Subcutaneous adipose tissue (tissue), 4 donors: ENCODE measurements around the gene FLT1. TPM values are rescaled to one million over a fixed set of nuclear protein-coding genes. Genes with fewer than 3 reads are reported as not detected.

Experiments
- total RNA-seq, 4 donors: library from RNA; depleted of rRNA; stranded (reverse); fragments of >200 nt; gene quantifications; one replicate each; pipeline ENCODE4 v1.1.0, GENCODE V29; 2016
- TF ChIP-seq, protein P1 (sequence below): fragments of 450-650 bp; IDR thresholded peaks from one replicate; pipeline ENCODE4 v1.5.1; 2016; ENCODE audit warnings: low read depth, mild to moderate bottlenecking, control low read depth, antibody characterized with exemption, moderate library complexity

FLT1 gene
- total RNA-seq, 4 donors from 2014 or later: 29.9 to 89.5 (median 69.6) TPM

DNA sequence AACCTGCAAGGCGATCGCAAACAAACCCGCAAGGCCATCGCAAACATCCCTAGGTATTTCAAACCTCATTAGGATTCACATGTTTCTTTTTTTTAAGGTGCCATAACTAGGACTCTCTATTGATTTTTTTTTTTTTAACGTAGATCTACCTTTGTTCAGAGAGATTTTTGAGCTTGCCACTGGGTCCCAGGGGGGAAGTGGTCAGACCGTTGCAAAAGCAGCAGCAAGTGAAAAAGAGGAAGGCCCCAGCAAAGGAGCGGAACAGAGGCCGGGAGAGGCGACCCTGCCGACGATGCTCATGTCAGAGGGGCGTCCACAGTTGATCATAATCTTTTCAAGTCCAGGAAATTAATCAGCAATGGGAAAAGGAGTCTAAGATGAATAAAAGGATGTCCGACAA, 32.7 kb upstream of the FLT1 start:
- TF ChIP-seq, protein P1, sequence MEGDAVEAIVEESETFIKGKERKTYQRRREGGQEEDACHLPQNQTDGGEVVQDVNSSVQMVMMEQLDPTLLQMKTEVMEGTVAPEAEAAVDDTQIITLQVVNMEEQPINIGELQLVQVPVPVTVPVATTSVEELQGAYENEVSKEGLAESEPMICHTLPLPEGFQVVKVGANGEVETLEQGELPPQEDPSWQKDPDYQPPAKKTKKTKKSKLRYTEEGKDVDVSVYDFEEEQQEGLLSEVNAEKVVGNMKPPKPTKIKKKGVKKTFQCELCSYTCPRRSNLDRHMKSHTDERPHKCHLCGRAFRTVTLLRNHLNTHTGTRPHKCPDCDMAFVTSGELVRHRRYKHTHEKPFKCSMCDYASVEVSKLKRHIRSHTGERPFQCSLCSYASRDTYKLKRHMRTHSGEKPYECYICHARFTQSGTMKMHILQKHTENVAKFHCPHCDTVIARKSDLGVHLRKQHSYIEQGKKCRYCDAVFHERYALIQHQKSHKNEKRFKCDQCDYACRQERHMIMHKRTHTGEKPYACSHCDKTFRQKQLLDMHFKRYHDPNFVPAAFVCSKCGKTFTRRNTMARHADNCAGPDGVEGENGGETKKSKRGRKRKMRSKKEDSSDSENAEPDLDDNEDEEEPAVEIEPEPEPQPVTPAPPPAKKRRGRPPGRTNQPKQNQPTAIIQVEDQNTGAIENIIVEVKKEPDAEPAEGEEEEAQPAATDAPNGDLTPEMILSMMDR: no peak

DNA sequence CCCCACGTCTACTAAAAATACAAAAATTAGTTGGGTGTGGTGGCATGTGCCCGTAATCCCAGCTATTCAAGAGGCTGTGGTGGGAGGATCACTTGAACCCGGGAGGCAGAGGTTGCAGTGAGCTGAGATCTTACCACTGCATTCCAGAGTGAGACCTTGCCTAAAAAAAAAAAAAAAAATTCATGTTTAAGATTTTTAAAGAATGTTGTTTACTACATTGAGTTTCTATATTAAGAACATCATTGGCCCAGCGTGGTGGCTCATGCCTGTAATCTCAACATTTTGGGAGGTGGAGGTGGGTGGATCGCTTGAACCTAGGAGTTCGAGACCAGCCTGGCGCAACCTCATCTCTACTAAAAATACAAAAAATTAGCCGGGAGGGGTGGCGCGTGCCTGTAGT, 31.9 kb upstream of the FLT1 start:
- TF ChIP-seq, protein P1: no peak

GRCh38 chr13:28522871-28523270, 27.9 kb upstream of the FLT1 start:
- TF ChIP-seq, protein P1: no peak

GRCh38 chr13:28513745-28514144, 18.8 kb upstream of the FLT1 start:
- TF ChIP-seq, protein P1: no peak

- TF ChIP-seq, protein P1: no peak
These were observed 15.6 kb upstream of the FLT1 start for GRCh38 chr13:28510542-28510941.

- TF ChIP-seq, protein P1: no peak
These were observed 15.1 kb upstream of the FLT1 start for GRCh38 chr13:28510066-28510465.

DNA sequence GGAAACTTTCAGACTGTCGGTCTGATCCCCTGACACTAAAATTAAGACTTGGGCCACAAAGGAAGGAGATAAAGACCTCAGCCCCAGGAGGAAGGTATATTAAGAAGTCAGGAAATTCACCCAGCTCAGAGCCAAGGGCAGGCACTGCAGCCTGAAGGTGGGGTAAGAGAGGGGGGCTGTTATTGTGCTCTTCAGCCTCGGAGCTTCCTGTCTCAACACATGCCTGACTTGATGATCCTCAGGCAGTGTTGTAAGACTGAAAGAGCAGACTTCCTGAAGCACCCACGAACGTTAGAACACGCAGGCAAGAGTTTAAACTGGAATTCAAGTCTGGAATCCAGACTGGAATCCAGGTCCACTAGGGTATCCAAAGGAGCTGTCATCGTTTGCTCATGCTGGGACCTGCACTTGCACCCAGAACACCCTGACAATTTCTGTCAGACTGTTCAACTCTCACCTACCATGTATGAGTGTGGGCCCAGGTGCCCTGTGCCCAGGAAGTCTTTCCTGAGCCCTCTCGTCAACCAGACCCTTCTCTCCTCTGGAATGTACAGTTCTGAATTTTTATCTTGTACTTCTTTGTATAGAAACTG, 10.7 kb upstream of the FLT1 start:
- TF ChIP-seq, protein P1: no peak
